Limb (tissue), 2 donors: Measurements from ENCODE around the gene ARHGAP21.

Experiments
- DNase-seq, 2 donors: peaks; one replicate each; pipeline ENCODE4 v3.0.0-alpha.2; 2016; ENCODE audit errors: extremely low spot score in 2 of 2

Gene ARHGAP21

DNA sequence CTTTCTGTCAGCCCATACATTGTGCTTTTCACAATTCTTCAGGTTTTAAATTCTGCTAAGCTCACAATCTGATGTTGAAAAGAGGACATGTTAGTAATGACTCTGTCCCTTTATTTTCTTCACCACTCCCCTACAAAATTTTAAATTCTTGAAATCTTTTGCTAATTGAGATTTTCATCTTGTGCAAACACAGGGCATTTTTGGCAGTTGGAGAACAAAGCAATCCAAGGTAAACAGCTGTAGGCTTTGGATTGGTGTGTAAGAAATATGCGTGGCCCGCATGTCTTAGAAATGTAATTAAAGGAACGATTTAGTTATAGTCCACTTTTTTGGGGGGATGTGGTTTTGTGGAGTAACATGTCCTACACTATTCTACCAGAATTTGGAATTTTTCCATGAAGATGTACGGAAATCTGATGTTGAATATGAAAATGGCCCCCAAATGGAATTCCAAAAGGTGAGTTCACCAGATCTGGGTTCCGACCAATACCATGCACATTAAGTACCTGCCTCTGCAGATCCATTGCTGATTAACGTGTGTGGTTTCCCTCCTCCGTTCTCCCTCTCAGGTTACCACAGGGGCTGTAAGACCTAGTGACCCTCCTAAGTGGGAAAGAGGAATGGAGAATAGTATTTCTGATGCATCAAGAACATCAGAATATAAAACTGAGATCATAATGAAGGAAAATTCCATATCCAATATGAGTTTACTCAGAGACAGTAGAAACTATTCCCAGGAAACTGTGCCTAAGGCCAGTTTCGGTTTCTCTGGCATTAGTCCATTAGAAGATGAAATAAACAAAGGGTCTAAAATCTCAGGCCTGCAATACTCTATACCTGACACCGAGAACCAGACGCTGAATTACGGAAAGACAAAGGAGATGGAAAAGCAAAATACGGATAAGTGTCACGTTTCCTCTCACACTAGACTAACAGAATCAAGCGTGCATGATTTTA is 181.1 kb downstream of the ARHGAP21 start:
- no peak for DNase-seq

DNA sequence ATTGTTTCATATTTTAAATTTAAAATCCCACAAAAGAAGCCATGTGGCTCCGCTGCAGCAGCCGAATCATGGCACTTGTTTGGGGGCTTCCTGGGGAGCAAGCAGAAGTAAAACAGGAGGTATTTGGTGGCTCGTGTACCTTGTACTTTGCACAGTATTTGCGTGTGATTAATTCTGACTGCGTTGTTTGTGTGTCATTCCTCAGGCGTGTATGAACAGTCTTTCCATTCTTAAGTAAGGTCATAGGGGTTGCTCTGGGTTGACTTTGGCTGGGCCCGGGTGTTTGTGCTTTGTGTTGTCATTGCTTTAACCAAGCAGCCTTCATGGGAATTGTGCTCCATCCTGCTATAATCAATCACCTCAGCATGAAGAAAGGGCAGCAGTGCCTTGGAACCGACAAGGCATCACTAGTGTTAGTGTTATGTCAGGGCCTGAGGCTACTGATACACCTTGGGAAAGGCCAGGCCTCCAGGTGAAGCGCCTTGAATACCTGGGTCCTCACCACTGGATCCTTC is 182.4 kb downstream of the ARHGAP21 start:
- no peak for DNase-seq

DNA sequence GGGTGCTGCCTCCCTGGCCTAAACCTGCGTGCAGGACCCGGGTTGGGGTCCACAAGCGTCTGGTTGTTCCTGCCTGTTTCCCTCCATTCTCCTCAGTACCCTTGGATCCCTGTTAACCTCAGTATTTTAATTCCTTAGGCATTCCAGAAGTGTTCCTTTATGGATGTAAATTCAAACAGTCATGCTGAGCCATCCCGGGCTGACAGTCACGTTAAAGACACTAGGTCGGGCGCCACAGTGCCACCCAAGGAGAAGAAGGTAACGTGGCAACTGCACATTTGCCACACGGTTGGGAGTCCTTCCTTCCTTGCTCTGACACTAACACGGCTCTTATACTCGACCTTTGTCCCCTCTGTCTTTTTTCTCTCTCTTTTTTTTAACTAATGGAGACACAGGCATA is 187.1 kb downstream of the ARHGAP21 start:
- DNase-seq, result no peak

DNA sequence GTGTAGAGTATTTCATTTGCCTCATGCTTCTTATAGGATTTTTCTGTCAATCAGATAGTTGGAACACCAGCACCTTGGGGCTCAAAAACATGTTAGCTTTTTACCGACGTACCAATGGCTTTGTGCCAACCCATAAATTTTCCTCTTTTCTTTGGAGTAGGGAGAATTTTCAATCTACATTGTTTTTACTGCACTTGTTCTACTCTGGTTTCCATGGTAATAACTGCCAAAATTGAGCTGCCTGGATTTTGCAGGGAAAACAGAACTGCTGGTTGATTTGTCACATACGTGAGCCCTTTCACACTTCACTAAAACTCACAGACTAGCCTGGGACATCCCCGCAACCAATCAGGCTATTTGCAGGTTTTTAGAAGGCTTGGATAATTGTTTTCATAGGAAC is 189.7 kb downstream of the ARHGAP21 start:
- no peak for DNase-seq
